Measurements from ENCODE around the gene ELMOD3.
A peak's percentile ranks its signal among the peaks of the same experiment; 100 is the strongest.
"Not testable (repeated sequence)": the region's sequence is repeated elsewhere in the genome, so short reads cannot be mapped to it uniquely, and the experiment has no call there.

Gene ELMOD3

GRCh38 chr2:85326406-85327159 lies 28.0 kb upstream of the ELMOD3 start:
- Histone ChIP-seq H3K9me3 (no peaks in the 10 kb centered on the region), H3K36me3 (peaks cover 33% of the 10 kb centered on the region), H3K4me1 (ENCODE audit: control insufficient read depth in 1 of 2, insufficient read depth in 1 of 2, low read depth in 1 of 2, low read length in 1 of 2) (peaks cover 52 to 66% of the 10 kb centered on the region in 2 experiments), H3K27ac (peak overlapping the region; percentile 98), H3K4me3 (ENCODE audit: low read depth in 1 of 2, low read length in 1 of 2) (peak overlapping the region; percentile 77 to 87), H3K27me3 (no peaks in the 10 kb centered on the region)
- TF ChIP-seq CTCF (IDR thresholded peaks at IDR 0.05) = no peak

- no peaks in the 10 kb centered on the region for H3K27me3 ChIP-seq
- peaks cover 26% of the 10 kb centered on the region for H3K36me3 ChIP-seq
- peaks cover 45 to 59% of the 10 kb centered on the region in 2 experiments for H3K4me1 ChIP-seq (ENCODE audit: control insufficient read depth in 1 of 2, insufficient read depth in 1 of 2, low read depth in 1 of 2, low read length in 1 of 2)
- H3K4me3 ChIP-seq (ENCODE audit: low read depth in 1 of 2, low read length in 1 of 2) = peak overlapping the region; percentile 77 to 87
- TF ChIP-seq CTCF (IDR thresholded peaks at IDR 0.05) = no peak
- peak overlapping the region; percentile 98 for H3K27ac ChIP-seq
- H3K9me3 ChIP-seq = no peaks in the 10 kb centered on the region
These were observed 27.3 kb upstream of the ELMOD3 start for GRCh38 chr2:85327160-85327821.

- Histone ChIP-seq H3K4me3 (ENCODE audit: low read depth in 1 of 2, low read length in 1 of 2) (peak within 1 kb of the TSS; percentile 77 to 87), H3K4me1 (ENCODE audit: control insufficient read depth in 1 of 2, insufficient read depth in 1 of 2, low read depth in 1 of 2, low read length in 1 of 2) (peaks cover 38 to 52% of the 10 kb centered on the region in 2 experiments), H3K36me3 (peaks cover 19% of the 10 kb centered on the region), H3K9me3 (no peaks in the 10 kb centered on the region), H3K27me3 (no peaks in the 10 kb centered on the region), H3K27ac (peak within 1 kb of the TSS; percentile 98)
- no peak for TF ChIP-seq CTCF (IDR thresholded peaks at IDR 0.05)
These were observed 26.5 kb upstream of the ELMOD3 start, which contains the start of gene TGOLN2 for GRCh38 chr2:85327822-85328617. Gene TGOLN2, minus strand, starts transcription at chr2:85327989. Its CDS starts 27 bp downstream, at chr2:85327962.

GRCh38 chr2:85329181-85329651 lies 25.4 kb upstream of the ELMOD3 start:
- peaks cover 26 to 40% of the 10 kb centered on the region in 2 experiments for H3K4me1 ChIP-seq (ENCODE audit: control insufficient read depth in 1 of 2, insufficient read depth in 1 of 2, low read depth in 1 of 2, low read length in 1 of 2)
- peaks cover 7% of the 10 kb centered on the region for H3K36me3 ChIP-seq
- H3K4me3 ChIP-seq (ENCODE audit: low read depth in 1 of 2, low read length in 1 of 2) = peak overlapping the region in 1 of 2 experiments; percentile 77
- TF ChIP-seq CTCF (IDR thresholded peaks at IDR 0.05) = no peak
- H3K9me3 ChIP-seq = no peaks in the 10 kb centered on the region
- H3K27me3 ChIP-seq = no peaks in the 10 kb centered on the region
- peak overlapping the region; percentile 98 for H3K27ac ChIP-seq

- not testable (repeated sequence) for H3K4me3 ChIP-seq (ENCODE audit: low read depth in 1 of 2, low read length in 1 of 2); H3K36me3 ChIP-seq; H3K27ac ChIP-seq; H3K9me3 ChIP-seq; H3K27me3 ChIP-seq
- peaks cover 21 to 35% of the 10 kb centered on the region in 2 experiments for H3K4me1 ChIP-seq (ENCODE audit: control insufficient read depth in 1 of 2, insufficient read depth in 1 of 2, low read depth in 1 of 2, low read length in 1 of 2)
These were observed 24.9 kb upstream of the ELMOD3 start for GRCh38 chr2:85329701-85330100.

All from neutrophil (primary cell).